Tibial artery (tissue), 4 donors: ENCODE data around the gene CHD2.

Source experiments
- DNase-seq, 2 donors: peaks; one replicate each; pipeline ENCODE4 v3.0.0-alpha.2; 2019
- H3K27ac ChIP-seq, 2 donors: fragments of 200-600 bp; sonication (generic) in 1 of 2; 1 replicate in 1 of 2; 2 replicates in 1 of 2; pipeline ENCODE4 v1.5.1; 2018 to 2019; ENCODE audit warnings: mild to moderate bottlenecking in 1 of 2
- H3K27me3 ChIP-seq, 2 donors: fragments of 200-600 bp; sonication (generic) in 1 of 2; one replicate each; pipeline versions ENCODE4 v1.5.1 to v1.6.0; 2016 to 2019
- H3K36me3 ChIP-seq, 3 donors: fragments of 200-600 bp; sonication (generic) in 2 of 3; one replicate each; pipeline ENCODE4 v1.5.1; 2016 to 2019; ENCODE audit warnings: mild to moderate bottlenecking in 2 of 3
- H3K4me1 ChIP-seq, 4 donors: fragments of 200-600 bp; sonication (generic) in 2 of 4; 1 replicate in 3 of 4; 2 replicates in 1 of 4; pipeline ENCODE4 v1.5.1; 2016 to 2019
- H3K4me3 ChIP-seq, 2 donors: fragments of 200-600 bp; sonication (generic) in 1 of 2; 1 replicate in 1 of 2; 2 replicates in 1 of 2; pipeline ENCODE4 v1.5.1; 2018 to 2019; ENCODE audit warnings: mild to moderate bottlenecking in 2 of 2
- H3K9me3 ChIP-seq, 3 donors: fragments of 200-600 bp; sonication (generic) in 1 of 3; one replicate each; pipeline ENCODE4 v1.5.1; 2016 to 2019
- CTCF ChIP-seq, 2 experiments: fragments of 200-600 bp in 1 of 2; fragments of 450-650 bp in 1 of 2; IDR thresholded peaks; one replicate each; pipeline ENCODE4 v1.5.1; 2017 to 2019; ENCODE audit warnings: antibody characterized with exemption in 2 of 2, mild to moderate bottlenecking in 1 of 2, moderate library complexity in 1 of 2
- intact Hi-C: fragments of 100-400 bp; cut with DNase I; formaldehyde crosslinking; loops from one replicate; pipeline ENCODE4 v1.15.0; 2023; ENCODE audit warnings: low total_unique reads

The CHD2 gene

GRCh38 chr15:93051236-93052089 is 151.3 kb downstream of the CHD2 start:
- H3K4me1 ChIP-seq: peaks cover 0 to 44% (median 0%) of the 10 kb centered on the region in 4 donors
- H3K4me3 ChIP-seq: no peak overlapping the region
- peaks cover 0 to 7% (median 2%) of the 10 kb centered on the region in 3 donors for H3K9me3 ChIP-seq
- DNase-seq: no peak
- H3K27ac ChIP-seq: no peak overlapping the region
- intact Hi-C loops: no loop called here
- no peaks in the 10 kb centered on the region for H3K27me3 ChIP-seq
- TF ChIP-seq CTCF (IDR thresholded peaks at IDR 0.05): no peak
- H3K36me3 ChIP-seq: peaks cover 26 to 77% (median 59%) of the 10 kb centered on the region in 3 donors

GRCh38 chr15:93052090-93052879 is 152.2 kb downstream of the CHD2 start:
- Histone ChIP-seq H3K36me3 (peaks cover 18 to 69% (median 51%) of the 10 kb centered on the region in 3 donors), H3K4me3 (no peak overlapping the region), H3K27me3 (no peaks in the 10 kb centered on the region), H3K4me1 (peaks cover 0 to 44% (median 0%) of the 10 kb centered on the region in 4 donors), H3K27ac (no peak overlapping the region), H3K9me3 (no peaks in the 10 kb centered on the region)
- intact Hi-C loops: no loop called here
- TF ChIP-seq CTCF (IDR thresholded peaks at IDR 0.05): no peak
- no peak for DNase-seq

GRCh38 chr15:93055211-93055610 is 155.1 kb downstream of the CHD2 start:
- Histone ChIP-seq H3K4me3 (no peak overlapping the region), H3K27ac (no peak overlapping the region), H3K36me3 (peaks cover 12 to 40% (median 29%) of the 10 kb centered on the region in 3 donors), H3K27me3 (no peaks in the 10 kb centered on the region), H3K4me1 (peaks cover 0 to 29% (median 0%) of the 10 kb centered on the region in 4 donors), H3K9me3 (no peaks in the 10 kb centered on the region)
- TF ChIP-seq CTCF (IDR thresholded peaks at IDR 0.05): no peak
- intact Hi-C loops: no loop called here
- no peak for DNase-seq

- H3K36me3 ChIP-seq: peaks cover 5 to 24% (median 12%) of the 10 kb centered on the region in 3 donors
These were observed 156.7 kb downstream of the CHD2 start for GRCh38 chr15:93056836-93057235.

GRCh38 chr15:93057618-93058017 is 157.5 kb downstream of the CHD2 start:
- Histone ChIP-seq H3K9me3 (no peaks in the 10 kb centered on the region), H3K36me3 (peaks cover 0 to 16% (median 7%) of the 10 kb centered on the region in 3 donors), H3K27me3 (no peaks in the 10 kb centered on the region), H3K27ac (no peak overlapping the region), H3K4me3 (no peak overlapping the region), H3K4me1 (peaks cover 0 to 29% (median 12%) of the 10 kb centered on the region in 4 donors)
- TF ChIP-seq CTCF (IDR thresholded peaks at IDR 0.05): no peak
- intact Hi-C loops: no loop called here
- DNase-seq: no peak

More at GRCh38 chr15:93056836-93057235, 156.7 kb downstream of the CHD2 start:
- Histone ChIP-seq H3K9me3 (no peaks in the 10 kb centered on the region), H3K4me3 (no peak overlapping the region), H3K4me1 (peaks cover 0 to 25% (median 9%) of the 10 kb centered on the region in 4 donors), H3K27ac (no peak overlapping the region), H3K27me3 (no peaks in the 10 kb centered on the region)
- intact Hi-C loops: no loop called here
- DNase-seq: no peak
- no peak for TF ChIP-seq CTCF (IDR thresholded peaks at IDR 0.05)
